Mesendoderm (in vitro differentiated cells): ENCODE data around the gene GNS.

Source experiments
- DNase-seq: peaks from one replicate; pipeline ENCODE4 v3.0.0; 2013
- H2AK5ac ChIP-seq: 2 replicates; pipeline ENCODE4 v1.6.1; 2013; ENCODE audit warnings: low read length, inconsistent platforms
- H2BK120ac ChIP-seq: 2 replicates; pipeline ENCODE4 v1.6.1; 2013; ENCODE audit warnings: low read depth, mild to moderate bottlenecking, low read length, moderate library complexity, mixed read lengths
- H2BK15ac ChIP-seq: replicated peaks from 2 replicates; pipeline ENCODE4 v1.6.1; 2013; ENCODE audit warnings: low read depth, mild to moderate bottlenecking, moderate library complexity
- H2BK5ac ChIP-seq: 2 replicates; pipeline ENCODE4 v1.6.1; 2013; ENCODE audit warnings: low read length, inconsistent platforms
- H3K18ac ChIP-seq: 2 replicates; pipeline ENCODE4 v1.6.1; 2013; ENCODE audit warnings: mild to moderate bottlenecking, low read length, mixed read lengths
- H3K23ac ChIP-seq: one replicate; pipeline ENCODE4 v1.6.1; 2013; ENCODE audit warnings: low read length
- H3K27ac ChIP-seq: 2 replicates; pipeline ENCODE4 v1.5.1; 2013; ENCODE audit warnings: low read depth, mild to moderate bottlenecking, inconsistent platforms, low read length, moderate library complexity
- H3K27me3 ChIP-seq: 2 replicates; pipeline ENCODE4 v1.6.1; 2013; ENCODE audit warnings: low read length, control low read depth, mild to moderate bottlenecking, inconsistent platforms; ENCODE audit not compliant: insufficient read depth, poor library complexity
- H3K36me3 ChIP-seq: 2 replicates; pipeline ENCODE4 v1.6.1; 2013; ENCODE audit warnings: low read length, inconsistent platforms; ENCODE audit not compliant: control insufficient read depth, insufficient read depth
- H3K4ac ChIP-seq: one replicate; pipeline ENCODE4 v1.6.1; 2013; ENCODE audit warnings: low read depth, mild to moderate bottlenecking, low read length, moderate library complexity
- H3K4me1 ChIP-seq: 2 replicates; pipeline ENCODE4 v1.6.1; 2013; ENCODE audit warnings: low read depth, low read length, inconsistent platforms; ENCODE audit not compliant: control insufficient read depth
- H3K4me2 ChIP-seq: 2 replicates; pipeline ENCODE4 v1.6.1; 2013; ENCODE audit warnings: low read length
- H3K4me3 ChIP-seq: 2 replicates; pipeline ENCODE4 v1.5.1; 2013; ENCODE audit warnings: mild to moderate bottlenecking, low read length
- H3K56ac ChIP-seq: one replicate; pipeline ENCODE4 v1.6.1; 2013; ENCODE audit warnings: low read length
- H3K79me1 ChIP-seq: 2 replicates; pipeline ENCODE4 v1.6.1; 2013; ENCODE audit warnings: low read length, inconsistent platforms
- H3K79me2 ChIP-seq: 2 replicates; pipeline ENCODE4 v1.6.1; 2013; ENCODE audit warnings: mild to moderate bottlenecking, low read length; ENCODE audit not compliant: control insufficient read depth, insufficient read depth
- H3K9ac ChIP-seq: 2 replicates; pipeline ENCODE4 v1.6.1; 2013; ENCODE audit warnings: low read length, inconsistent platforms
- H4K5ac ChIP-seq: one replicate; pipeline ENCODE4 v1.6.1; 2013; ENCODE audit warnings: low read length
- H4K8ac ChIP-seq: one replicate; pipeline ENCODE4 v1.6.1; 2013; ENCODE audit warnings: low read depth, mild to moderate bottlenecking, control low read depth, low read length, moderate library complexity
- WGBS: extraction: QIAGEN DNeasy Blood & Tissue Kit; methylation state at CpG from one replicate; pipeline ENCODE4 v1.1.7; 2013; ENCODE audit warnings: low lambda C conversion rate, missing lambda C conversion rate; ENCODE audit not compliant: insufficient coverage; ENCODE audit errors: extremely low coverage; 5-methylcytosine and 5-hydroxymethylcytosine counted together

Gene GNS

DNA sequence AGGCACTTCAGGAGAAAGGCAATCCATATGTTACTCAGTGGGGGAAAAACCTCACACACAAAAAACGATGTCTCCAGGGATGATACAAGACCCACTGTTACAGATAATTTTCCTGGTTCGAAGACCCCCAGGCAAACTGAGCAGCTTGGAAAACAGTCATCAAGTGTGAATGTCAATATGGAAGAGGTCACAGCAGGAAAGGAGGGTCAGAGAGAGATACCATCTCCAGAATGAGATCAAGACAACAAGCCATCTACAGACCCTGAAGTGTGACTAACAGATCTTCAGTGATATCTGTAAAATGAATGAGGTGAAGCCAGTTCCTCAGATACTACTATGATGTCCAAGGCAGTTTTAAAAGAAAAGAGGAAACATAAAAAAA lies 28.6 kb downstream of the GNS start:
- H2BK5ac ChIP-seq = no peak overlapping the region
- H3K27ac ChIP-seq = no peak overlapping the region
- peak; percentile 94 for DNase-seq
- no peak overlapping the region for H3K4me2 ChIP-seq
- no peak overlapping the region for H3K56ac ChIP-seq
- H4K8ac ChIP-seq = no peak overlapping the region
- H3K9ac ChIP-seq = no peak overlapping the region
- no peaks in the 10 kb centered on the region for H3K36me3 ChIP-seq
- no peak overlapping the region for H2BK120ac ChIP-seq
- no peak overlapping the region for H3K4me3 ChIP-seq
- H4K5ac ChIP-seq = no peak overlapping the region
- H3K18ac ChIP-seq = no peak overlapping the region
- H3K4ac ChIP-seq = no peak overlapping the region
- no peak overlapping the region for H2AK5ac ChIP-seq
- H3K79me2 ChIP-seq = no peaks in the 10 kb centered on the region
- H3K79me1 ChIP-seq = no peaks in the 10 kb centered on the region
- H3K27me3 ChIP-seq = no peaks in the 10 kb centered on the region
- peaks cover 7% of the 10 kb centered on the region for H3K4me1 ChIP-seq
- peak overlapping the region; percentile 23 for H2BK15ac ChIP-seq
- WGBS = no CpG with 5 or more reads among the region's 2 CpGs
- no peak overlapping the region for H3K23ac ChIP-seq

DNA sequence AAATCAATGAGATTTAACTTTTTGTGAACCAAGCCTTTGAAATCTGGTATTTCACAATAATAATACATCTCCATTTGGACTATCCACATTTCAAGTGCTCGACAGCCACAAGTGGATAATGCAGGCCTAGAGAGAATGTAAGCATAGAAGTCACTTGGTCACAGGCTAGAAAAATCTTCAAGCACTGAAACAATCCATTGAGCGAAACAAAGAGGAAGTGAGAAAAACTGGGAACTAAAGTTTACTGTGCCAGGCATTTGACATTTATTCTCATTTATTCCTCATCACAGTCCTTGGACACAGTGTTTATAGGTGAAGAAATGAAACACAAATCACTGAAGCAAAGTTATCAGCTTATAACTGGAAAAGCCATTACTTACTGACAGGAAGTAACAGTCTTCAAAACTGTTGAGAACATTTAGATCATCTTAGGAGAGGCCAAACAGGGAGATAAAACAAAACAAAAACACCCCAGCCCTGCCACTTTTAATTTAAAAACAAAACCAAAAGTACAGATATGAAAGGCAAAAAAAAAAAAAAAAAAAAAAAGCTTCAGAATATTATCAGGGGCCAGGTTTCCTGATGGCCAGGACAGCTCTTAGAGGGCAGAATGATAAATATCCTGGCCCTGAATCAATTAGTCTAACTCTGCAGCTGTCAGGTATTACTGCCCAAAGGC lies 29.2 kb downstream of the GNS start:
- Histone ChIP-seq H3K56ac (no peak overlapping the region), H3K4ac (no peak overlapping the region), H2BK5ac (no peak overlapping the region), H3K4me2 (no peak overlapping the region), H3K27me3 (no peaks in the 10 kb centered on the region), H3K36me3 (no peaks in the 10 kb centered on the region), H4K5ac (no peak overlapping the region), H2BK15ac (peak overlapping the region; percentile 19), H4K8ac (no peak overlapping the region), H3K4me3 (no peak overlapping the region), H3K79me1 (no peaks in the 10 kb centered on the region), H3K27ac (no peak overlapping the region), H3K18ac (no peak overlapping the region), H3K9ac (no peak overlapping the region), H2BK120ac (no peak overlapping the region), H3K23ac (no peak overlapping the region), H3K4me1 (peaks cover 7% of the 10 kb centered on the region), H2AK5ac (no peak overlapping the region), H3K79me2 (no peaks in the 10 kb centered on the region)
- WGBS = no CpG with 5 or more reads among the region's 2 CpGs
- no peak for DNase-seq

DNA sequence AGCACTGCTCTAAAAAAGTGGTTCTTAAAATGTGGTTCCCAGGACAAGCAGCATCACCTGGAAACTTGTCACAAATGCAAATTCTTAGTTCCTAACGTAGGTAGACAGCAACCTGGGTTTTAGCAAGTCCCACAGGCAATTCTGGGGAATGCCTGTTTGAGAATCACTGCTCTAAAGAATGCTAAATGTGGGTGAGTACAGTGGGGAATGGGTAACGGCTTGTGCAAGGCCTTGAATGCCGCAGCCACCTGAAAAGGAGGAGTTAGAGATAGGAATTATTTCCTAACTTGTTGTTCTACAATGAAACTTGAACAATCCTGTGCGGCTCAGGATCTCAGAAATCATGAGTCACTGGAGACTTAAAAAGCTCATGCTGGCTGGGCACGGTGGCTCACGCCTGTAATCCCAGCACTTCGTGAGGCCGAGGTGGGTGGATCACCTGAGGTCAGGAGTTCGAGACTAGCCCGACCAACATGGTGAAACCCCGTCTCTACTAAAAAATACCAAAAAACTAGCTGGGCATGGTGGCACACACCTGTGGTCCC lies 34.9 kb downstream of the GNS start:
- no peak for DNase-seq
- Histone ChIP-seq H4K8ac (no peak overlapping the region), H2AK5ac (no peak overlapping the region), H3K4me2 (no peak overlapping the region), H2BK120ac (no peak overlapping the region), H3K4me1 (no peaks in the 10 kb centered on the region), H3K18ac (no peak overlapping the region), H3K27me3 (no peaks in the 10 kb centered on the region), H3K79me1 (no peaks in the 10 kb centered on the region), H3K9ac (no peak overlapping the region), H2BK15ac (no peak overlapping the region), H2BK5ac (no peak overlapping the region), H3K27ac (no peak overlapping the region), H4K5ac (no peak overlapping the region), H3K23ac (no peak overlapping the region), H3K79me2 (no peaks in the 10 kb centered on the region), H3K36me3 (peaks cover 4% of the 10 kb centered on the region), H3K4ac (no peak overlapping the region), H3K4me3 (no peak overlapping the region), H3K56ac (no peak overlapping the region)
- no CpG with 5 or more reads among the region's 11 CpGs for whole genome bisulfite sequencing

DNA sequence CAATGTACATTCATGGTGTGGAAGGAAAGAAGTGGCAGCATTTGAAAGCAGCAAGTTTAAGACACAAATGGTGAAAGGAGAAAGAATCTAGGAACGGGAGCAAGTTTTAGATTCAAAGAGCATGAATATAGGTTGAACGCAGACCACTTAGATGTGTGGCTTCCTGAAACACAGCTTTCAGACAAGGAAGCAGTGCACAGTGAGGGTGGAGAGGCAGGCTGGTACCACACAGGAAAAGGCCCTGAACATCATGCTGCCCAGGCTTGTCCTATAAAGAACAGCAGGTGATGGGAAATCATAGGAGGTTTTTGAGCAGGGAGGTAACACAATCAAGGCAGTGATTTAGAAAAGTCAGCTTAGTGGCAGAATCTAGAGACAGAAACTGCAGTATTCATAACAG lies 35.6 kb downstream of the GNS start:
- Histone ChIP-seq H2AK5ac (no peak overlapping the region), H3K4me3 (no peak overlapping the region), H3K79me2 (no peaks in the 10 kb centered on the region), H4K5ac (no peak overlapping the region), H3K27me3 (no peaks in the 10 kb centered on the region), H3K4ac (no peak overlapping the region), H3K79me1 (no peaks in the 10 kb centered on the region), H3K9ac (no peak overlapping the region), H3K4me2 (no peak overlapping the region), H3K56ac (no peak overlapping the region), H3K18ac (no peak overlapping the region), H2BK15ac (no peak overlapping the region), H2BK120ac (no peak overlapping the region), H3K4me1 (no peaks in the 10 kb centered on the region), H2BK5ac (no peak overlapping the region), H3K27ac (no peak overlapping the region), H4K8ac (no peak overlapping the region), H3K36me3 (peaks cover 4% of the 10 kb centered on the region), H3K23ac (no peak overlapping the region)
- DNase-seq = no peak
- WGBS = no CpG with 5 or more reads among the region's 2 CpGs

DNA sequence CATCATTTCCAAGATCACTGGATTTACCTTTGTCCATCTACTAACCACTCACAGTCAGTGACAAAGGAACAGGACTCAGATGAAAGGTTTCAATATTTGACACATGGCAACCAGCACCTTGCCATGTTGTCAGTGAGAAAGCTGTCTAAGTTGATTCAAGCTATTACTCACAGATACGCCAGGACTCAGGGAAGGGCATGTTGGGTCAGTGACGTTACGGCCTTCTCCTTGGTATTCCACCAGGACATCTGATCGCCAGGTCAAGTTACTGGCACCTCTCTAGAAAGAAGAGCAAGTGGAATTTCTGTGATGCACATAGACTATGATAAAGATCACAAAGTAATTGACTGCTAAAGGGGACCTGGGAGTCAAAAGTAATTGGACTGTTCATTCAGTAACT lies 36.4 kb downstream of the GNS start:
- Histone ChIP-seq H3K23ac (no peak overlapping the region), H3K27me3 (no peaks in the 10 kb centered on the region), H3K36me3 (peaks cover 4% of the 10 kb centered on the region), H3K9ac (no peak overlapping the region), H3K4me2 (no peak overlapping the region), H3K79me2 (no peaks in the 10 kb centered on the region), H2BK5ac (no peak overlapping the region), H3K18ac (no peak overlapping the region), H3K4me1 (no peaks in the 10 kb centered on the region), H2BK120ac (no peak overlapping the region), H3K4ac (no peak overlapping the region), H4K5ac (no peak overlapping the region), H3K56ac (no peak overlapping the region), H3K4me3 (no peak overlapping the region), H2BK15ac (no peak overlapping the region), H4K8ac (no peak overlapping the region), H2AK5ac (no peak overlapping the region), H3K79me1 (no peaks in the 10 kb centered on the region), H3K27ac (no peak overlapping the region)
- WGBS = no CpG with 5 or more reads among the region's 4 CpGs
- DNase-seq = no peak

DNA sequence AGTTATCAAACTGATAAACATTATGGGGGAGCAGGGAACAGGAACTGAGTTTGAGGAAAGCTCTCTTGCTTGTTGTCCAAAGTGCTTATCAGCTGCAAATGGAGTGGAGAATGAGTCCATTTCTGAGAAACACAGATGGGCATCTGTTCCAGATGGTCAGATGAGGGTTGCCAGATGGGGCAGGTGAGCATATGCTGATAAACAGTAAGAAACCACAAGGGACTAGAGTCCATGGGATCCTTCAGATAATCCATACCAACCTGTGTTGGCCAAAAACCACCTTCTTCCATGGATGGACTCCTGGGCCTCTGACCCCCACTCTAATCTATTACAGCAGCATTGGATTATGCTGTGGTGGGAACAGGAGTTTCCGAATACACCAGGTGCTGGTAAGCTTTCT lies 38.3 kb downstream of the GNS start:
- Histone ChIP-seq H3K9ac (no peak overlapping the region), H3K4ac (no peak overlapping the region), H3K23ac (no peak overlapping the region), H3K79me2 (no peaks in the 10 kb centered on the region), H3K4me2 (no peak overlapping the region), H2BK5ac (no peak overlapping the region), H3K4me1 (no peaks in the 10 kb centered on the region), H3K4me3 (no peak overlapping the region), H2BK15ac (no peak overlapping the region), H3K27ac (no peak overlapping the region), H2BK120ac (no peak overlapping the region), H4K5ac (no peak overlapping the region), H2AK5ac (no peak overlapping the region), H3K27me3 (no peaks in the 10 kb centered on the region), H3K18ac (no peak overlapping the region), H3K79me1 (no peaks in the 10 kb centered on the region), H4K8ac (no peak overlapping the region), H3K56ac (no peak overlapping the region), H3K36me3 (peaks cover 4% of the 10 kb centered on the region)
- DNase-seq = no peak
- no CpG with 5 or more reads among the region's 1 CpG for WGBS
